Measurements from ENCODE around the gene MTFR1L.

Gene MTFR1L

DNA sequence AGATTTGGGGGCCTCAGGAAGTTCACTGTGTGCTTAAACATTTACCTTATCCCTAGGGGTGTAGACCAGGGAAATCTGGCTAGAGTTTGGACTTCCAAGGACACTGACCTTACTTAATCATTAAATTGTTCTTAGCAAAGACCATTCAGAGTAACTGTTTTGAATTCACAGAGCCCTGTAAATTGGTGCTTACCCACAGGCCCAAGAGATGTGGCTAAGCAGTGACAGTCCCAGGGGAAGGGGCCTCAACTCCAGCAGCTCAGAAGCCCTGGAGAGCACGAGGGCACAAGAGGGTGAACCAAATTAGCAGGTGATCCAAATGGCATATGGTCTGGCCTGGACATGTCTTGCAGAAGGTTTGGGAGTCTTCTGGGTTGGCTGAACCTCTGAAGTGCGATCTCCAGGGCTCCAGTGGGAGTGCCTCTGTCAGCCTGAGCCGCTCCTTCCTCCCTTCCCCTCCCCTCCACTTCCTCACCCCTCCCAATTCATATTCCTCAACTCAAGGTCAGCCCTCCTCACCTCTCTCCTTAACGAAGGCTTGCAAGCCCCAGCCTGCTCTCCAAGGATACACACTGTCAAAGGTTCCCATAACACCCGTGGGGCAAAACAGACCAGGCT, 51.4 kb downstream of the MTFR1L start:
- no peak for DNase-seq (ENCODE audit: low read depth)
- TF ChIP-seq, protein P1, sequence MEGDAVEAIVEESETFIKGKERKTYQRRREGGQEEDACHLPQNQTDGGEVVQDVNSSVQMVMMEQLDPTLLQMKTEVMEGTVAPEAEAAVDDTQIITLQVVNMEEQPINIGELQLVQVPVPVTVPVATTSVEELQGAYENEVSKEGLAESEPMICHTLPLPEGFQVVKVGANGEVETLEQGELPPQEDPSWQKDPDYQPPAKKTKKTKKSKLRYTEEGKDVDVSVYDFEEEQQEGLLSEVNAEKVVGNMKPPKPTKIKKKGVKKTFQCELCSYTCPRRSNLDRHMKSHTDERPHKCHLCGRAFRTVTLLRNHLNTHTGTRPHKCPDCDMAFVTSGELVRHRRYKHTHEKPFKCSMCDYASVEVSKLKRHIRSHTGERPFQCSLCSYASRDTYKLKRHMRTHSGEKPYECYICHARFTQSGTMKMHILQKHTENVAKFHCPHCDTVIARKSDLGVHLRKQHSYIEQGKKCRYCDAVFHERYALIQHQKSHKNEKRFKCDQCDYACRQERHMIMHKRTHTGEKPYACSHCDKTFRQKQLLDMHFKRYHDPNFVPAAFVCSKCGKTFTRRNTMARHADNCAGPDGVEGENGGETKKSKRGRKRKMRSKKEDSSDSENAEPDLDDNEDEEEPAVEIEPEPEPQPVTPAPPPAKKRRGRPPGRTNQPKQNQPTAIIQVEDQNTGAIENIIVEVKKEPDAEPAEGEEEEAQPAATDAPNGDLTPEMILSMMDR (conservative IDR thresholded peaks at IDR 0.05; ENCODE audit: low read depth, low read length) = no peak
- no peak overlapping the region for H3K4me3 ChIP-seq (ENCODE audit: low read depth, low read length)

DNA sequence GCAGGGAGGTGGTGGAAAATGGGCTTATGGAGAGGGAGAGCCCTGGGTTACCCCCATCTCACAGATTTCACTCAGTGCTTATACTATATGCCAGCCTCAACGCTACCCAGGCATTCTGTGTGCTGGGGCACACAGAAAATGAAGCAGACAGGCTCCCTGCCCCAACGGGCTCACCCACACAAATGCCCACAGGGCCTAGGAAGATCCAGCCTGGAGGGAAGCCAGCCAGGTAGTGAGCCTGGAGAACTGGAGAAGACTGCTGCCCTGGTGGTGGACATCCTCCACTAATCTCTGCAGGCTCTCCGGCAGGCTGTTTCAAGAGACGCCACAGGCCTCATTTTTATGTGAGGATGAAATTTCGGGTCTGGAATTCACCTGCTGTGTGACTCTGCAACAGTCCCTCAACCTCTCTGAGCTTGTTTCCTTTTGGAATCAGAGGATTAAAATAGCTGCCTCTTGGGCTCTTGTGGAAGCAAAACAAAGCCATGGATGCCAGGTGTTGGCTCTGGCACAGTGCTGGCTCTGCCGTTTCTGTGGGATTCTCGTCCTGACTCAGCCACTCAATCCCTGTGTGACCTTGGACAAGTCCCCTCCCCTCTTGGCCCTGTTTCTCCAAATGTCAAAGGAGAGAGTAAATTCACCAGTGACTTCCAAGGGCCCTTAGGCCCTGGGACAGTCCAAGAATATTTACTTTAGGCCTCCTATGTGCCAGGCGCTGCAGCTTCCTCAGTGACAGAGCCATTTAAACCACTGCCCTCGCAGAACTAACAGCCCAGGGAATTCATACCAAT, 52.1 kb downstream of the MTFR1L start:
- TF ChIP-seq, protein P1 (conservative IDR thresholded peaks at IDR 0.05; ENCODE audit: low read depth, low read length) = no peak
- no peak for DNase-seq (ENCODE audit: low read depth)
- no peak overlapping the region for H3K4me3 ChIP-seq (ENCODE audit: low read depth, low read length)

DNA sequence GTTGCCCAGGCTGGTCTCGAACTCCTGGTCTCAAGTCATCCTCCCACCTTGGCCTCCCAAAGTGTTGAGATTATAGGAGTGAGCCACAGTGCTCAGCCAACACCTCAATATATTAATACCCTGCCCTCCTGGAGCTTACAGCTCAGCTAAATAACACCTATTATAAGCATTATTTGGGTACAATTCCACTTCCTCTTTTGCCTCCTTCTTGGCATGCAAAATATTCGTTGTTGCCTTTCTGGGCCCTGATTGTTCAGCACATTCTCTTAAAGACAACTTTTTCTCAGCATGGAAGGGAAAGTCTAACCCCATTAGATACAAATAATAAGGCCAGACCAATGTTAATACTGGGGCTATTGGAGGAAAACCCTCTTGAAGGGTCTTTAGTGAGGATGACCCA, 53.0 kb downstream of the MTFR1L start:
- DNase-seq (ENCODE audit: low read depth) = no peak
- TF ChIP-seq, protein P1 (conservative IDR thresholded peaks at IDR 0.05; ENCODE audit: low read depth, low read length) = no peak
- H3K4me3 ChIP-seq (ENCODE audit: low read depth, low read length) = no peak overlapping the region

DNA sequence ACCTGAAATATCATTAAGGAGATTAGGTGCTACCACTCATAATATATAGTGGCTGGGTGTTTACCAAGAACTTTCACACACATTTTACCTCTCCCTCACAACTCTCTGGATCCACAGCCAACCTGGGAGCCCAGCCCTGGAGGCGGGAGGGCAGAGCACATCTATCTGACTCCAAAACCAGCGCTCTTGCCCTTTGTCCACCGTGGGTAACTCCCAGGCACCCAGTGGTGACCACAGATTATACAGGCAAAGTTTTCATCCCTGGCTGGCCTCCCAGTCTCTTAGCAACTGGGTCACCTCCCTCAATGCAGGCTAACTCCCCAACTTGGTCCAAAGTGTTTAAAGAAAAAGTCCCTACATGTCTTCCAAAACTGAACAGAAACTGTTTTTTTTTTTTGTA, 53.4 kb downstream of the MTFR1L start:
- H3K4me3 ChIP-seq (ENCODE audit: low read depth, low read length) = no peak overlapping the region
- TF ChIP-seq, protein P1 (conservative IDR thresholded peaks at IDR 0.05; ENCODE audit: low read depth, low read length) = no peak
- peak; percentile 29 for DNase-seq (ENCODE audit: low read depth)

DNA sequence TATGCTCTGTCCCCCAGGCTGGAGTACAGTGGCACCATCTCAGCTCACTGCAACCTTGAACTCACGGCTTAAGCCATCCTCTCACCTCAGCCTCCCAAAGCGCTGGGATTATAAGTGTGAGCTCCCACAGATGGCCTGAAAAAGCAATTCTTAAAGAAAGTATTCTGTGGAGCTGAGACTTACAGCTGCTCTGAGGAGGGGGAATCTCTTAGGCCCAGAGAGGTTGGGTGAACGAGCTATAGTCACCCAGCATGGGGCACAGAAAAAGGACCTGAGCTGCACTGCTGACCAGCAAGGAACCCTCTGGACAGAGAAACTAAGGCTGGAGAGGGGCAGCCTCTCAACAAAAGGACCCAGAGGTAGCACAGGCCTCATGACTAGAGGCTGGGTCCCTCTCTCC, 54.5 kb downstream of the MTFR1L start:
- H3K4me3 ChIP-seq (ENCODE audit: low read depth, low read length) = peak overlapping the region; percentile 61
- DNase-seq (ENCODE audit: low read depth) = no peak
- TF ChIP-seq, protein P1 (conservative IDR thresholded peaks at IDR 0.05; ENCODE audit: low read depth, low read length) = no peak

DNA sequence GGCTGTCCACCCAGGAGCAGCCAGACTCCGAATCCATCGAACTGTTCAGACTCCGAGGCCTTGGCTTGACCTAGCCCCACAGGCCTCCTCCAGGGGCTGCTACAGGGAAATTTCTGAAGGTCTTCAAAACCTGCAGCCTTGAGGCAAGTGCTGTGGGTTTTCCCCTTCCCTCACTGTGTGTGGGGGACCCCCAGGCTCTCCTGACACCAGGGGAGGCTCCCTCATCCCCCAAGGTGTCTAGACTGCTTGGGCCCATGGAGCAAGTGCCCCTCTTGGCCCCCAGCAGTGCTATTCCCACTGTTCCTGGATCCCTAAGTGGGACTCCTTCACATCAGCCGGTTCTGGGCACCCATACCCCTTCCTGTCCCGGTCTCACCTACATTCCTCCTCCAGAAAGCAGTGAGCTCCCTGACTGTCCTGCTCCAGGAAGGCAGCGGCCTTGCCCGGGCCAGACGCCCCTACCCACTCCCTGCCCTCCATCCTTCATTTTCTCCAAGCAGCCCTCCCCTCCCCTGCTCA, 54.9 kb downstream of the MTFR1L start:
- peak overlapping the region; percentile 61 for H3K4me3 ChIP-seq (ENCODE audit: low read depth, low read length)
- no peak for DNase-seq (ENCODE audit: low read depth)
- TF ChIP-seq, protein P1 (conservative IDR thresholded peaks at IDR 0.05; ENCODE audit: low read depth, low read length) = no peak

All from choroid plexus epithelial cell (primary cell).